ENCODE data around the gene ECT2L. TPM values are rescaled to one million over a fixed set of nuclear protein-coding genes. Genes with fewer than 3 reads are reported as not detected.

Gene ECT2L
- total RNA-seq, 1 donor from 2014 or later = not detected

GRCh38 chr6:138815797-138816528, 20.1 kb downstream of the ECT2L start:
- peak; percentile 81 for TF ChIP-seq CTCF (conservative IDR thresholded peaks at IDR 0.05)
- Mint-ChIP-seq H3K4me3 (no peak overlapping the region), H3K27ac (ENCODE audit: unreplicated experiment) (peak overlapping the region; percentile 91), H3K36me3 (ENCODE audit: low read depth) (no peaks in the 10 kb centered on the region), H3K27me3 (ENCODE audit: low read depth) (no peaks in the 10 kb centered on the region), H3K4me1 (peaks cover 15% of the 10 kb centered on the region), H3K9me3 (peaks cover 4% of the 10 kb centered on the region)
- no peak for DNase-seq (ENCODE audit: low read depth, low spot score)

- Mint-ChIP-seq H3K4me1 (peaks cover 15% of the 10 kb centered on the region), H3K4me3 (no peak overlapping the region), H3K27me3 (ENCODE audit: low read depth) (no peaks in the 10 kb centered on the region), H3K9me3 (peaks cover 4% of the 10 kb centered on the region), H3K27ac (ENCODE audit: unreplicated experiment) (no peak overlapping the region), H3K36me3 (ENCODE audit: low read depth) (no peaks in the 10 kb centered on the region)
- DNase-seq (ENCODE audit: low read depth, low spot score) = no peak
- TF ChIP-seq CTCF (conservative IDR thresholded peaks at IDR 0.05) = no peak
Observed at GRCh38 chr6:138817799-138818198, 21.9 kb downstream of the ECT2L start.

- no peak overlapping the region for H3K27ac Mint-ChIP-seq (ENCODE audit: unreplicated experiment)
- H3K4me3 Mint-ChIP-seq = no peak overlapping the region
- DNase-seq (ENCODE audit: low read depth, low spot score) = no peak
- H3K9me3 Mint-ChIP-seq = peaks cover 4% of the 10 kb centered on the region
- no peaks in the 10 kb centered on the region for H3K27me3 Mint-ChIP-seq (ENCODE audit: low read depth)
- no peaks in the 10 kb centered on the region for H3K36me3 Mint-ChIP-seq (ENCODE audit: low read depth)
- no peak for TF ChIP-seq CTCF (conservative IDR thresholded peaks at IDR 0.05)
- peaks cover 15% of the 10 kb centered on the region for H3K4me1 Mint-ChIP-seq
Observed at GRCh38 chr6:138818496-138819194, 22.8 kb downstream of the ECT2L start.

- Mint-ChIP-seq H3K4me3 (no peak overlapping the region), H3K36me3 (ENCODE audit: low read depth) (no peaks in the 10 kb centered on the region), H3K9me3 (peaks cover 2% of the 10 kb centered on the region), H3K4me1 (peaks cover 8% of the 10 kb centered on the region), H3K27ac (ENCODE audit: unreplicated experiment) (no peak overlapping the region), H3K27me3 (ENCODE audit: low read depth) (no peaks in the 10 kb centered on the region)
- no peak for DNase-seq (ENCODE audit: low read depth, low spot score)
- no peak for TF ChIP-seq CTCF (conservative IDR thresholded peaks at IDR 0.05)
Observed at GRCh38 chr6:138821519-138821918, 25.6 kb downstream of the ECT2L start.

- no peaks in the 10 kb centered on the region for H3K4me1 Mint-ChIP-seq
- H3K9me3 Mint-ChIP-seq = peaks cover 2% of the 10 kb centered on the region
- no peak overlapping the region for H3K4me3 Mint-ChIP-seq
- H3K27ac Mint-ChIP-seq (ENCODE audit: unreplicated experiment) = no peak overlapping the region
- H3K36me3 Mint-ChIP-seq (ENCODE audit: low read depth) = no peaks in the 10 kb centered on the region
- DNase-seq (ENCODE audit: low read depth, low spot score) = no peak
- no peak for TF ChIP-seq CTCF (conservative IDR thresholded peaks at IDR 0.05)
- no peaks in the 10 kb centered on the region for H3K27me3 Mint-ChIP-seq (ENCODE audit: low read depth)
Observed at GRCh38 chr6:138824482-138825144, 28.7 kb downstream of the ECT2L start.
